Heart left ventricle (tissue), 13 donors: ENCODE results near the gene PPP1R7.

Experiments used
- POLR2A ChIP-seq, 2 donors: fragments of 450-650 bp; IDR thresholded peaks; one replicate each; pipeline ENCODE4 v1.6.1; 2017; ENCODE audit warnings: antibody characterized with exemption in 2 of 2, mild to moderate bottlenecking in 2 of 2, moderate library complexity in 2 of 2
- TF ChIP-seq, protein P1 (sequence below), 12 donors: fragments of 200-600 bp; sonication (generic) in 4 of 12; IDR thresholded peaks; one replicate each; pipeline versions ENCODE4 v1.5.0 to v1.8.0; 2018 to 2022; ENCODE audit warnings: antibody characterized with exemption in 12 of 12, mild to moderate bottlenecking in 5 of 12
- donor health status: ischemic (EF 13 %, LVEDD 7.1; RV severe dilation, severe dysfunction).
- donor health status: DM: no; HTN: yes; CAD: no.
- donor health status: DM: no; HTN: no; CAD: no.
- donor health status: ischemic (EF 25% LVEDD 6.9; RV normal size, moderate dysfunction).
- donor health status: ischemic (EF 25% LVEDD 5.7; RV mildly dilated, moderate dysfunction).
- donor health status: ischemic (EF 35%, LVEDD 5.7; RV mildly dilated, moderate dysfunction).
- donor health status: nonischemic (EF 11% LVEDD 7.7; RV severe dilation, severe dysfunction).
- donor health status: DM: yes; HTN: yes; CAD: no.
- donor health status: PGD.
- donor health status: ischemic (EF 29% LVEDD 5.4; RV normal size, mild dysfunction).
- donor health status: nonischemic (EF 23%, LVEDD 6.1; RV moderate dilation, normal function).

DNA sequence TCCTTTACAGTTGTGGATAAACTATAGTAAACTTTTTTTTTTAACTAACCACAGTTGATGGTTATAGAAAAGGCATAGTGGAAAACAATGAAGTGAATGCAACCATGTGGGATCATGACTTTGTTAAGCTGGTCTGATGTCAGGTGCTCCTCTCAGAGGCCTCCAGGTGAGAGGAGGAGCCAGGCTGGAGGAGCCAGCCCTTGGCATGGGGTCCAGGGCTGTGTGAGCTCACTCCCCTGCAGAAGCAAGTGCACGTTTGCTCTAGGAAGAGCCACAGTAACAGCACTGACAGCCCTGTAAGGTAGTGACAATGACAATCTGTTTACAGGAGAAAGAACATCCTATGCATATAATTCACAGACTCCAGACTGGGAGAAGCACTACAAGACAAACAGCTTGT lies 5.7 kb downstream of the PPP1R7 start:
- TF ChIP-seq, protein P1, sequence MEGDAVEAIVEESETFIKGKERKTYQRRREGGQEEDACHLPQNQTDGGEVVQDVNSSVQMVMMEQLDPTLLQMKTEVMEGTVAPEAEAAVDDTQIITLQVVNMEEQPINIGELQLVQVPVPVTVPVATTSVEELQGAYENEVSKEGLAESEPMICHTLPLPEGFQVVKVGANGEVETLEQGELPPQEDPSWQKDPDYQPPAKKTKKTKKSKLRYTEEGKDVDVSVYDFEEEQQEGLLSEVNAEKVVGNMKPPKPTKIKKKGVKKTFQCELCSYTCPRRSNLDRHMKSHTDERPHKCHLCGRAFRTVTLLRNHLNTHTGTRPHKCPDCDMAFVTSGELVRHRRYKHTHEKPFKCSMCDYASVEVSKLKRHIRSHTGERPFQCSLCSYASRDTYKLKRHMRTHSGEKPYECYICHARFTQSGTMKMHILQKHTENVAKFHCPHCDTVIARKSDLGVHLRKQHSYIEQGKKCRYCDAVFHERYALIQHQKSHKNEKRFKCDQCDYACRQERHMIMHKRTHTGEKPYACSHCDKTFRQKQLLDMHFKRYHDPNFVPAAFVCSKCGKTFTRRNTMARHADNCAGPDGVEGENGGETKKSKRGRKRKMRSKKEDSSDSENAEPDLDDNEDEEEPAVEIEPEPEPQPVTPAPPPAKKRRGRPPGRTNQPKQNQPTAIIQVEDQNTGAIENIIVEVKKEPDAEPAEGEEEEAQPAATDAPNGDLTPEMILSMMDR (IDR thresholded peaks at IDR 0.05) = no peak
- TF ChIP-seq POLR2A (IDR thresholded peaks at IDR 0.05) = no peak
